ENCODE measurements around the gene COTL1.

COTL1 gene

GRCh38 chr16:84545114-84545737, 72.7 kb downstream of the COTL1 start:
- H3K4me3 ChIP-seq (ENCODE audit: low read depth, low read length): no peak overlapping the region
- TF ChIP-seq CTCF (conservative IDR thresholded peaks at IDR 0.05; ENCODE audit: low read depth, low read length): no peak
- no peak for DNase-seq (ENCODE audit: low read depth)

GRCh38 chr16:84544031-84544773, 73.7 kb downstream of the COTL1 start:
- DNase-seq (ENCODE audit: low read depth): no peak
- no peak overlapping the region for H3K4me3 ChIP-seq (ENCODE audit: low read depth, low read length)
- TF ChIP-seq CTCF (conservative IDR thresholded peaks at IDR 0.05; ENCODE audit: low read depth, low read length): no peak

- no peak overlapping the region for H3K4me3 ChIP-seq (ENCODE audit: low read depth, low read length)
- no peak for TF ChIP-seq CTCF (conservative IDR thresholded peaks at IDR 0.05; ENCODE audit: low read depth, low read length)
- no peak for DNase-seq (ENCODE audit: low read depth)
These were observed 74.6 kb downstream of the COTL1 start for GRCh38 chr16:84543253-84543652.

- H3K4me3 ChIP-seq (ENCODE audit: low read depth, low read length): no peak overlapping the region
- TF ChIP-seq CTCF (conservative IDR thresholded peaks at IDR 0.05; ENCODE audit: low read depth, low read length): no peak
- peak; percentile 68 for DNase-seq (ENCODE audit: low read depth)
These were observed 75.7 kb downstream of the COTL1 start for GRCh38 chr16:84541999-84542817.

GRCh38 chr16:84540194-84540593, 77.7 kb downstream of the COTL1 start:
- no peak for TF ChIP-seq CTCF (conservative IDR thresholded peaks at IDR 0.05; ENCODE audit: low read depth, low read length)
- no peak for DNase-seq (ENCODE audit: low read depth)
- H3K4me3 ChIP-seq (ENCODE audit: low read depth, low read length): no peak overlapping the region

GRCh38 chr16:84538222-84538840, 79.5 kb downstream of the COTL1 start:
- DNase-seq (ENCODE audit: low read depth): no peak
- no peak overlapping the region for H3K4me3 ChIP-seq (ENCODE audit: low read depth, low read length)
- no peak for TF ChIP-seq CTCF (conservative IDR thresholded peaks at IDR 0.05; ENCODE audit: low read depth, low read length)
